ENCODE measurements around the gene ROBO4. TPM values are rescaled to one million over a fixed set of nuclear protein-coding genes. Genes with fewer than 3 reads are reported as not detected.
A peak's percentile ranks its signal among the peaks of the same experiment; 100 is the strongest.

Gene ROBO4
- total RNA-seq, 1 donor from 2014 or later: 75.0 TPM

- H3K4me1 ChIP-seq: peaks cover 56% of the 10 kb centered on the region
- H3K9me3 ChIP-seq: no peaks in the 10 kb centered on the region
- no peak overlapping the region for H3K4me3 ChIP-seq
- peak overlapping the region; percentile 13 for H3K27ac ChIP-seq
- intact Hi-C loops (cut with DNase I): no loop called here
- ATAC-seq (no peak), DNase-seq (no peak)
- TF ChIP-seq CTCF (IDR thresholded peaks at IDR 0.05): no peak
- no peaks in the 10 kb centered on the region for H3K27me3 ChIP-seq
- H3K36me3 ChIP-seq: no peaks in the 10 kb centered on the region
These were observed 5.5 kb downstream of the ROBO4 start for GRCh38 chr11:124892146-124892545.

- no peaks in the 10 kb centered on the region for H3K27me3 ChIP-seq
- peaks cover 56% of the 10 kb centered on the region for H3K4me1 ChIP-seq
- no peak for ATAC-seq
- H3K36me3 ChIP-seq: no peaks in the 10 kb centered on the region
- intact Hi-C loops (cut with DNase I): no loop called here
- H3K4me3 ChIP-seq: no peak overlapping the region
- no peak for TF ChIP-seq CTCF (IDR thresholded peaks at IDR 0.05)
- H3K9me3 ChIP-seq: no peaks in the 10 kb centered on the region
- peak overlapping the region; percentile 13 for H3K27ac ChIP-seq
- no peak for DNase-seq
These were observed 6.2 kb downstream of the ROBO4 start for GRCh38 chr11:124891373-124891861.

GRCh38 chr11:124890683-124891372 lies 6.8 kb downstream of the ROBO4 start:
- intact Hi-C loops (cut with DNase I): no loop called here
- Histone ChIP-seq H3K36me3 (no peaks in the 10 kb centered on the region), H3K4me3 (no peak overlapping the region), H3K4me1 (peaks cover 56% of the 10 kb centered on the region), H3K27ac (peak overlapping the region; percentile 13), H3K9me3 (no peaks in the 10 kb centered on the region), H3K27me3 (no peaks in the 10 kb centered on the region)
- no peak for TF ChIP-seq CTCF (IDR thresholded peaks at IDR 0.05)
- ATAC-seq (no peak), DNase-seq (no peak)

- Histone ChIP-seq H3K9me3 (no peaks in the 10 kb centered on the region), H3K27me3 (no peaks in the 10 kb centered on the region), H3K4me3 (no peak overlapping the region), H3K4me1 (peaks cover 56% of the 10 kb centered on the region), H3K36me3 (no peaks in the 10 kb centered on the region), H3K27ac (no peak overlapping the region)
- intact Hi-C loops (cut with DNase I): no loop called here
- DNase-seq (no peak), ATAC-seq (no peak)
- TF ChIP-seq CTCF (IDR thresholded peaks at IDR 0.05): no peak
These were observed 7.5 kb downstream of the ROBO4 start for GRCh38 chr11:124890151-124890550.

GRCh38 chr11:124889191-124890091 lies 8.2 kb downstream of the ROBO4 start:
- H3K9me3 ChIP-seq: no peaks in the 10 kb centered on the region
- ATAC-seq (peak; percentile 35), DNase-seq (no peak)
- H3K27me3 ChIP-seq: no peaks in the 10 kb centered on the region
- peaks cover 56% of the 10 kb centered on the region for H3K4me1 ChIP-seq
- intact Hi-C loops (cut with DNase I): no loop called here
- H3K36me3 ChIP-seq: no peaks in the 10 kb centered on the region
- no peak overlapping the region for H3K4me3 ChIP-seq
- no peak overlapping the region for H3K27ac ChIP-seq
- TF ChIP-seq CTCF (IDR thresholded peaks at IDR 0.05): no peak

All from upper lobe of right lung (tissue), 1 donor.